Activated T-cell treated with anti-CD3 and anti-CD28 coated beads for 1 hour (primary cell): ENCODE results near the gene SH3PXD2A.
"Not testable (repeated sequence)": the region's sequence is repeated elsewhere in the genome, so short reads cannot be mapped to it uniquely, and the experiment has no call there.

Experiments
- DNase-seq: peaks from one replicate; pipeline ENCODE4 v3.0.0-alpha.2; 2020; ENCODE audit warnings: low read depth

The SH3PXD2A gene

GRCh38 chr10:103666087-103666761 lies 189.2 kb downstream of the SH3PXD2A start:
- no peak for DNase-seq

- no peak for DNase-seq
Observed at GRCh38 chr10:103665162-103665889, 190.1 kb downstream of the SH3PXD2A start.

GRCh38 chr10:103663802-103664201 lies 191.6 kb downstream of the SH3PXD2A start:
- DNase-seq, result no peak

GRCh38 chr10:103663236-103663635 lies 192.1 kb downstream of the SH3PXD2A start:
- no peak for DNase-seq

- not testable (repeated sequence) for DNase-seq
Observed at GRCh38 chr10:103662704-103663103, 192.7 kb downstream of the SH3PXD2A start.

GRCh38 chr10:103661198-103661950 lies 194.0 kb downstream of the SH3PXD2A start:
- peak; percentile 26 for DNase-seq

GRCh38 chr10:103660364-103661197 lies 194.8 kb downstream of the SH3PXD2A start:
- DNase-seq, result no peak

GRCh38 chr10:103659674-103660363 lies 195.6 kb downstream of the SH3PXD2A start:
- peak; percentile 23 for DNase-seq

GRCh38 chr10:103658049-103658577 lies 197.3 kb downstream of the SH3PXD2A start:
- DNase-seq, result no peak

- DNase-seq, result no peak
Observed at GRCh38 chr10:103657061-103657591, 198.2 kb downstream of the SH3PXD2A start.

GRCh38 chr10:103654925-103655324 lies 200.5 kb downstream of the SH3PXD2A start:
- DNase-seq, result no peak

- no peak for DNase-seq
Observed at GRCh38 chr10:103653581-103654037, 201.8 kb downstream of the SH3PXD2A start.

- no peak for DNase-seq
Observed at GRCh38 chr10:103652599-103653281, 202.6 kb downstream of the SH3PXD2A start.

GRCh38 chr10:103651783-103652476 lies 203.4 kb downstream of the SH3PXD2A start:
- DNase-seq, result no peak

GRCh38 chr10:103651333-103651732 lies 204.0 kb downstream of the SH3PXD2A start:
- DNase-seq, result no peak

- DNase-seq, result no peak
Observed at GRCh38 chr10:103649654-103650423, 205.5 kb downstream of the SH3PXD2A start.

GRCh38 chr10:103648636-103649532 lies 206.5 kb downstream of the SH3PXD2A start:
- no peak for DNase-seq

GRCh38 chr10:103648251-103648635 lies 207.1 kb downstream of the SH3PXD2A start:
- DNase-seq, result no peak
